A549 (cell line): Measurements from ENCODE around the gene IFFO2. TPM values are rescaled to one million over a fixed set of nuclear protein-coding genes. Genes with fewer than 3 reads are reported as not detected.

Experiments
- ATAC-seq, 2 experiments: fragments of 200-7000 bp in 1 of 2; fragments of >200 bp in 1 of 2; cut with Nextera tagmentation in 1 of 2; cut with Tn5 transposase in 1 of 2; 3 replicates each; pipeline versions ENCODE4 v1.8.0 to v1.9.1; 2018 to 2020; ENCODE audit warnings: mild to moderate bottlenecking in 1 of 2, moderate library complexity in 1 of 2
- CTCF ChIA-PET: fragments of 300-600 bp; sonication (Branson Sonifier 250); formaldehyde crosslinking; extraction: SDS; loops from one replicate; lab custom pipeline; 2021; ENCODE audit warnings: antibody characterized with exemption, inconsistent platforms; lab: Yijun Ruan, JAX
- POLR2A ChIA-PET: fragments of 350-600 bp; formaldehyde crosslinking; extraction: SDS; loops from one replicate; lab custom pipeline; 2021; ENCODE audit warnings: antibody characterized with exemption, inconsistent platforms; lab: Yijun Ruan, JAX
- DNase-seq, 2 experiments: peaks; one replicate each; pipeline versions ENCODE4 v3.0.0 to v3.0.0-alpha.2; 2011 to 2016; ENCODE audit warnings: low read depth in 1 of 2, low spot score in 1 of 2
- FAIRE-seq: peaks from 2 replicates; lab custom pipeline; 2011; peaks lifted over from hg19 to GRCh38; lab: Jason Lieb, UNC
- H3K27ac ChIP-seq, 2 experiments: fragments of >200 bp; sonication (Bioruptor Twin); formaldehyde crosslinking; 3 replicates each; pipeline ENCODE4 v1.5.1; 2016 to 2017
- H3K4me1 ChIP-seq: fragments of >200 bp; sonication (Bioruptor Twin); formaldehyde crosslinking; 3 replicates; pipeline ENCODE4 v1.6.1; 2016
- H3K4me2 ChIP-seq: fragments of >200 bp; sonication (Bioruptor Twin); formaldehyde crosslinking; 3 replicates; pipeline ENCODE4 v1.6.1; 2016
- H3K4me3 ChIP-seq: fragments of >200 bp; sonication (Bioruptor Twin); formaldehyde crosslinking; 3 replicates; pipeline ENCODE4 v1.5.1; 2016
- H3K9me3 ChIP-seq: fragments of >200 bp; sonication (Bioruptor Twin); formaldehyde crosslinking; 3 replicates; pipeline ENCODE4 v1.6.1; 2016
- ATOH8 ChIP-seq: fragments of 250-450 bp; sonication (Bioruptor Pico); IDR thresholded peaks from 2 replicates; pipeline ENCODE4 v1.5.0; 2020; ENCODE audit warnings: low read depth, mild to moderate bottlenecking, moderate library complexity
- BCL3 ChIP-seq: fragments of >200 bp; sonication (Bioruptor Twin); formaldehyde crosslinking; IDR thresholded peaks from 3 replicates; pipeline ENCODE4 v1.6.1; 2016
- E2F6 ChIP-seq: IDR thresholded peaks from 2 replicates; pipeline ENCODE4 v1.6.1; 2012; ENCODE audit warnings: low read depth, borderline replicate concordance
- EHMT2 ChIP-seq: fragments of 200-600 bp; sonication (generic); IDR thresholded peaks from 2 replicates; pipeline ENCODE4 v1.6.1; 2016; ENCODE audit warnings: antibody characterized with exemption, low read depth, mild to moderate bottlenecking, moderate library complexity
- FOSB ChIP-seq: fragments of 250-450 bp; sonication (Bioruptor Pico); IDR thresholded peaks from 2 replicates; pipeline ENCODE4 v1.5.0; 2020; ENCODE audit warnings: mild to moderate bottlenecking, moderate library complexity
- GATA3 ChIP-seq: IDR thresholded peaks from 2 replicates; pipeline ENCODE4 v1.6.1; 2012; ENCODE audit warnings: borderline replicate concordance
- HES2 ChIP-seq: fragments of >200 bp; sonication (Bioruptor Twin); formaldehyde crosslinking; IDR thresholded peaks from 2 replicates; pipeline ENCODE4 v1.6.1; 2016
- HEYL ChIP-seq: fragments of 250-450 bp; sonication (Bioruptor Pico); IDR thresholded peaks from 2 replicates; pipeline ENCODE4 v1.8.0; 2021; ENCODE audit warnings: mild to moderate bottlenecking, moderate library complexity
- JUNB ChIP-seq: fragments of >200 bp; sonication (Bioruptor Twin); formaldehyde crosslinking; IDR thresholded peaks from 2 replicates; pipeline ENCODE4 v1.6.1; 2016
- MAX ChIP-seq: IDR thresholded peaks from 2 replicates; pipeline ENCODE4 v1.6.1; 2012
- MAZ ChIP-seq: fragments of 150-350 bp; IDR thresholded peaks from 2 replicates; pipeline ENCODE4 v1.6.1; 2014; ENCODE audit warnings: antibody characterized with exemption, low read depth, low read length, borderline replicate concordance
- NR3C1 ChIP-seq: fragments of >200 bp; sonication (Bioruptor Twin); formaldehyde crosslinking; IDR thresholded peaks from 3 replicates; pipeline ENCODE4 v1.6.1; 2017
- POLR2AphosphoS2 ChIP-seq: conservative IDR thresholded peaks from 2 replicates; pipeline ENCODE4 v1.6.1; 2012; ENCODE audit warnings: low read length, improper control_type of control experiment, inconsistent platforms
- RAD21 ChIP-seq, 2 experiments: fragments of >200 bp in 1 of 2; sonication (Bioruptor Twin) in 1 of 2; formaldehyde crosslinking in 1 of 2; IDR thresholded peaks in 1 of 2; conservative IDR thresholded peaks in 1 of 2; 2 replicates in 1 of 2; 3 replicates in 1 of 2; pipeline ENCODE4 v1.6.1; 2012 to 2018; ENCODE audit warnings: inconsistent platforms in 1 of 2
- REST ChIP-seq: fragments of 200-600 bp; sonication (generic); IDR thresholded peaks from 2 replicates; pipeline ENCODE4 v1.6.1; 2016; ENCODE audit warnings: antibody characterized with exemption, mild to moderate bottlenecking, moderate library complexity
- RFX5 ChIP-seq: fragments of 450-650 bp; IDR thresholded peaks from 2 replicates; pipeline ENCODE4 v1.7.1; 2014; ENCODE audit warnings: antibody characterized with exemption, mild to moderate bottlenecking, moderate library complexity
- SMC3 ChIP-seq: fragments of >200 bp; sonication (Bioruptor Twin); formaldehyde crosslinking; IDR thresholded peaks from 3 replicates; pipeline ENCODE4 v1.6.1; 2018; ENCODE audit warnings: inconsistent platforms
- ZFP36 ChIP-seq: fragments of 450-650 bp; IDR thresholded peaks from 2 replicates; pipeline ENCODE4 v1.6.1; 2014; ENCODE audit warnings: borderline replicate concordance; ENCODE audit not compliant: partially characterized antibody
- WGBS: methylation state at CpG from one replicate; pipeline ENCODE4 v1.1.6; 2017; ENCODE audit errors: missing lambda C conversion rate; 5-methylcytosine and 5-hydroxymethylcytosine counted together
- polyA plus RNA-seq, 4 experiments: library from polyadenylated mRNA; depleted of rRNA in 3 of 4; stranded (reverse); fragments of >200 nt; fragmentation: RNase III in 1 of 4; extraction: RNeasy Plus Mini Kit Qiagen cat#74134 plus additional on column Dnase treatment in 1 of 4; gene quantifications; 2 replicates in 3 of 4; 3 replicates in 1 of 4; pipeline ENCODE4 v1.2.3, GENCODE V29; 2011 to 2017

Gene IFFO2
- polyA plus RNA-seq, 2 of the 4 experiments (the other 2 are of a cell fraction): 24.3 to 53.9 TPM

- WGBS: 30% methylated on average over 9 of the region's 27 CpGs
- peak in 1 of 2 experiments; percentile 17; a peak in 3 of 6 replicates for ATAC-seq
- Histone ChIP-seq H3K27ac (peak overlapping the region; percentile 71 to 87), H3K4me2 (peak overlapping the region; percentile 84), H3K4me3 (peak overlapping the region; percentile 44), H3K4me1 (peaks cover 37% of the 10 kb centered on the region), H3K9me3 (no peaks in the 10 kb centered on the region)
- ChIA-PET CTCF (interaction anchor here (0.7 to 2.6 kb wide), 7 partner anchors 8 to 58 kb away, joined by 3 to 10 read pairs (median 4); no protein-coding TSS in a partner anchor), POLR2A (interaction anchor here (0.9 to 1.1 kb wide), 4 partner anchors 10 to 54 kb away, joined by 3 to 4 read pairs (median 3); no protein-coding TSS in a partner anchor)
- no peak for DNase-seq
- FAIRE-seq: no peak
- TF ChIP-seq MAZ (no peak), POLR2AphosphoS2 (no peak), HEYL (CRISPR knock-in tag) (no peak), JUNB (no peak), BCL3 (no peak), ZFP36 (no peak), E2F6 (no peak)
These were observed 653 bp upstream of the IFFO2 start for GRCh38 chr1:18957136-18957521.

- DNase-seq (no peak), FAIRE-seq (no peak), ATAC-seq (peak; percentile 17 to 51; a peak in 5 of 6 replicates)
- Histone ChIP-seq H3K4me1 (peaks cover 46% of the 10 kb centered on the region), H3K9me3 (no peaks in the 10 kb centered on the region), H3K4me2 (peak overlapping the region; percentile 93), H3K4me3 (peak overlapping the region; percentile 91), H3K27ac (peak overlapping the region; percentile 85 to 96)
- POLR2A ChIA-PET: interaction anchor here (0.9 to 1.3 kb wide), 3 partner anchors 29 to 56 kb away, joined by 4 to 5 read pairs (median 4); no protein-coding TSS in a partner anchor
- CTCF ChIA-PET: interaction anchor here (0.7 to 3.0 kb wide), 18 partner anchors 10 to 135 kb away, joined by 3 to 10 read pairs (median 5); no protein-coding TSS in a partner anchor
- 0% methylated on average over 4 of the region's 90 CpGs for WGBS
- TF ChIP-seq NR3C1: no peak
- TF ChIP-seq REST: no peak
- TF ChIP-seq HES2: no peak
- no peak for TF ChIP-seq ATOH8 (CRISPR knock-in tag)
- no peak for TF ChIP-seq HEYL (CRISPR knock-in tag)
- TF ChIP-seq SMC3: peak; percentile 18; the same call in 2 of the 3 replicates
- TF ChIP-seq RAD21 (conservative IDR thresholded peaks at IDR 0.05 in 1 of 2, IDR thresholded peaks at IDR 0.05 in 1 of 2): peak in 1 of 2 experiments; percentile 30; a peak in 1 of 5 replicates
- no peak for TF ChIP-seq GATA3
- peak; percentile 36 for TF ChIP-seq MAX
- no peak for TF ChIP-seq EHMT2
- TF ChIP-seq FOSB (CRISPR knock-in tag): no peak
- TF ChIP-seq MAZ: no peak
- TF ChIP-seq RFX5: no peak
These were observed 859 bp downstream of the IFFO2 start for GRCh38 chr1:18955441-18956192.
